GM21717 (cell line): Measurements from ENCODE around the gene THSD4.
"Not testable (repeated sequence)": the region's sequence is repeated elsewhere in the genome, so short reads cannot be mapped to it uniquely, and the experiment has no call there.

ENCODE experiments used
- ATAC-seq: cut with Tn5 transposase; IDR thresholded peaks from one replicate; pipeline ENCODE4 v1.9.1; 2021; ENCODE audit warnings: mild to moderate bottlenecking, moderate library complexity; ENCODE audit not compliant: unreplicated experiment

The THSD4 gene

GRCh38 chr15:71186267-71186666 lies 71.0 kb downstream of the THSD4 start:
- no peak for ATAC-seq

- ATAC-seq: no peak
These were observed 71.8 kb downstream of the THSD4 start for GRCh38 chr15:71187078-71187477.

- no peak for ATAC-seq
These were observed 72.3 kb downstream of the THSD4 start for GRCh38 chr15:71187526-71187925.

- no peak for ATAC-seq
These were observed 74.4 kb downstream of the THSD4 start for GRCh38 chr15:71189718-71190117.

- no peak for ATAC-seq
These were observed 76.0 kb downstream of the THSD4 start for GRCh38 chr15:71191296-71191695.

GRCh38 chr15:71192816-71193215 lies 77.5 kb downstream of the THSD4 start:
- no peak for ATAC-seq

- no peak for ATAC-seq
These were observed 79.0 kb downstream of the THSD4 start for GRCh38 chr15:71194286-71194685.

- ATAC-seq: no peak
These were observed 80.0 kb downstream of the THSD4 start for GRCh38 chr15:71195242-71195641.

GRCh38 chr15:71197620-71198019 lies 82.3 kb downstream of the THSD4 start:
- ATAC-seq: no peak

- ATAC-seq: no peak
These were observed 83.6 kb downstream of the THSD4 start for GRCh38 chr15:71198846-71199245.

GRCh38 chr15:71199384-71200351 lies 84.4 kb downstream of the THSD4 start:
- ATAC-seq: no peak

- no peak for ATAC-seq
These were observed 86.2 kb downstream of the THSD4 start for GRCh38 chr15:71201477-71201876.

- ATAC-seq: no peak
These were observed 87.4 kb downstream of the THSD4 start for GRCh38 chr15:71202712-71203111.

GRCh38 chr15:71203586-71204474 lies 88.6 kb downstream of the THSD4 start:
- ATAC-seq: no peak

- ATAC-seq: no peak
These were observed 91.9 kb downstream of the THSD4 start for GRCh38 chr15:71207141-71207540.

- no peak for ATAC-seq
These were observed 96.9 kb downstream of the THSD4 start for GRCh38 chr15:71212146-71212545.

GRCh38 chr15:71213943-71214342 lies 98.7 kb downstream of the THSD4 start:
- ATAC-seq: not testable (repeated sequence)

- no peak for ATAC-seq
These were observed 100.0 kb downstream of the THSD4 start for GRCh38 chr15:71215126-71215894.

GRCh38 chr15:71218272-71218805 lies 103.1 kb downstream of the THSD4 start:
- ATAC-seq: no peak

- ATAC-seq: no peak
These were observed 103.8 kb downstream of the THSD4 start for GRCh38 chr15:71219101-71219500.

- no peak for ATAC-seq
These were observed 104.4 kb downstream of the THSD4 start for GRCh38 chr15:71219645-71220044.
